Right forelimb (tissue), 1 donor: ENCODE measurements around the gene TERT.
A peak's percentile ranks its signal among the peaks of the same experiment; 100 is the strongest.

ENCODE experiments used
- DNase-seq: peaks from one replicate; pipeline ENCODE4 v3.0.0-alpha.2; 2018

Gene TERT

GRCh38 chr5:1318659-1319251 is 23.9 kb upstream of the TERT start:
- DNase-seq = peak; percentile 31

- DNase-seq = peak; percentile 37
Measured at GRCh38 chr5:1317921-1318565, 23.2 kb upstream of the TERT start.

DNA sequence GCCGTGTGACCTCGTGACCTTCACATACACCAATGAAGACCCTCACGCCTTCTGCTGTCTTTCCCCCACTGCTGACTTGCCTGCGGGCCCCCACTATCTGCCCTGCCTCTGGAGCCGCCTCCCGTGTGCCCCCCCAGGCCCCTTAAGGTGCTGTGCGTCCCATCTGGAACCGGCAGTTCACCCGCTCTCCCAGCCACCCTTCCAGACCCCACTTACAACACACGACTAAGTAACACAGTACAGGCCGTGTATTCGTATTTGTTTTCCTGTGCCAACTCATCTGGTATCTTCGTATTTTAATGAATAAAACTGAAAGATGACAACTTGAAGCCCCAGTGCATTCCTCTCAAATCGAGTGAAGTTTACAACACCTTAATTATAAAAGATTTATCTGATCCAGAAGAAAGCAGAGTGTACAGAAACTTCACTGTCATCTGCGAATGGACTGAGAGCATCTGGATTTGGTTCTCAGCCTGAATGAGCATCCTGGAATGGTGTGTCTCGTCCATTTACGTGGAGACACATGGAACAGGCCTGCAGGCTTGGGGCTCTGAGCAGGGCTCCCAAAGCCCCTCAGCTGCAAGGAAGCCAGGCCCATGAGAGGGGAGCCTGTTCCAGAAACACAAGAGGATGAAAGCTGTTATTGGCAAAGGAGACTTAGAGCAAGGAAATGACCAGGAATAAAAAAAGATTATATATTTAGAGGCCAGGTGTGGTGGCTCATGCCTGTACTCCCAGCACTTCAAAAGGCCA is 21.9 kb upstream of the TERT start:
- peak; percentile 44 for DNase-seq

DNA sequence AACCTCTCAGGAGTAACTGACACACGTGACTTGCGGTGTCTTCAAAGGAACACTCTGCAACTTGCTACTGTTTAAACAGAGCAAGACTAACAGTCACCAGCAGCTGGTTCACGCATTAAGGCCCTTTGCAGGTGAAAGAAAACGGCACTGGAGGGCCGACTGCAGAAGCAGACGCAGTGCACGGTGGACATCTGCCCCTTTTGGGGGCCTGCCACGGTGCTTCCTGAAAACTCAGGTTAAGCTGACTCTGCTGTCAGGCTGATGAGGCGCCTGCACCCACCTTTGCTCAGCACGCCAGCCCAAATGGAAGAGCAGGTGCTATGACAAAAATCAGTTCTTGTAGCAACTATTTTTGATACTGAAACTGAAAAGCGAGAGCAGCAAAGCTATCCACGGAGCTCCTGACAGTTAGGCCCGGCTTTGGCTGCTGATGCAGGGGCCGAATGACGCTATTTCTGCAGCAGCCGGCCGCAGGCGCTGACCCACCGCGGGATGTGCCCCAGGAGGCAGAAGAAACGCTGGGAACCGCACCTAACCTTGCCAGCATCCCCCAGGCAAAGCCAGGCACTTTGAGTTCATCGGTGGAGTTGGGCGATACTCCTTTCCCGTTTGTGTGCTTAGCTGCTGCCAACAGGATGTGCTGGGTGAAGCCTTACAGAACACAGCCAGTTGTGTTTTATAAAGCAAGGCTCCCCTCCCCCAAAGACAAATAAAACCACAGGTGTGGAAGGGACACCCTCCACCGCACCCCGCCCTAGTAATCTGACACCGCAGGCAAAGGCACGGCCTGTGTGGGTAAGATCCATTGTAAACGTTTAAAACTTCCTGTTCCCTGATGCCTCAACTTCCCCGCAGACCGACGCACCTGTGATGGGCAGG is 21.1 kb upstream of the TERT start:
- peak; percentile 46 for DNase-seq

- DNase-seq = no peak
Measured at GRCh38 chr5:1315018-1315708, 20.3 kb upstream of the TERT start.

DNA sequence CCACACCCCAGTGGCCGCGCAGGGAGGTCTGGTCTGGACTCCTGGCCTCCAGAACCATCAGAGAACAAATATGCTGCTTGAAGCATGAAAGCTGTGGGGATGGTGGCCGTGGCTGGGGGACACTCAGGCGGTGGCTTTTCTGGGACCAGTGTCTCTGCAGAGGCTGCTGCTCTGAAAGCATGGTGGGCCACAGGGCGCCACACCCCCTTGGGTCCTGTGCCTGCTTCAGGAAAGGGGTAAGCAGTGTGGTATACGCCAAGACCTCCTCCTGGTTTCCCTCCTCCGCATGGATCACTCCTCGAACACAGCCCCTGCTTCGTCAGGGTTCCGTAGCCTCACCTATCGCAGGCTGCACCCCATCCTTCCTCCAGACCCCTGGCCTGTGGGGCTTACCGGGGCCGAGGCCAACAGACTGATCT is 19.7 kb upstream of the TERT start:
- DNase-seq = no peak

GRCh38 chr5:1312993-1313833 is 18.3 kb upstream of the TERT start:
- peak; percentile 28 for DNase-seq

GRCh38 chr5:1312206-1312605 is 17.3 kb upstream of the TERT start:
- no peak for DNase-seq

DNA sequence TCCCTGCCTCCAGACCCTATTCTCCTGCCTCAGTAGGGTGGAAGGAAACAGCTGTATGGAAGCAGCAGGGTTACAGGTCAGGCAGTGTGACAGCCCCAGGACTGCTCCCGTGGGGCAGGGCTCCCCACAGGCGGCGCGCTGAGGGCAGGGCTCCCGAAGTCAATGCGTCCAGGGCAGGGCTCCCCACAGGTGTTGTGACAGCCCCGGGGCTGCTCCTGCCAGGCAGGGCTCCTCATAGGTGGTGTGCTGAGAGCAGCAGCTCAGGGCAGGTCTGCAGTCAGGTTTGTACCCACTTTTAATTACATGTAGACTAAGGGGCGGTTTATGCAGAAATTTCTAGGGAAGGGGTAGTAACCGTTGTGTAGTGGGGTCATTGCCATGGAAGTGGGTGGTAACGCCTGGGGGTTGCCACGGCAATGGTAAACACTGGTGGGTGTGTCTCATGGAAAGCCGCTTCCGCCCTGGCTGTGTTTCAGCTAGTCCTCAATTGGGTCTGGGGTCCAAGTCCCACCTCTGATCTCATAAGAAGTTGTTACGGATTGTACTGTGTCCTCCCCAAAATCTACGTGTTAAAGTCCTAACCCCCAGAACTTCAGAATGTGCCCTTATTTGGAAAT is 16.7 kb upstream of the TERT start:
- no peak for DNase-seq

DNA sequence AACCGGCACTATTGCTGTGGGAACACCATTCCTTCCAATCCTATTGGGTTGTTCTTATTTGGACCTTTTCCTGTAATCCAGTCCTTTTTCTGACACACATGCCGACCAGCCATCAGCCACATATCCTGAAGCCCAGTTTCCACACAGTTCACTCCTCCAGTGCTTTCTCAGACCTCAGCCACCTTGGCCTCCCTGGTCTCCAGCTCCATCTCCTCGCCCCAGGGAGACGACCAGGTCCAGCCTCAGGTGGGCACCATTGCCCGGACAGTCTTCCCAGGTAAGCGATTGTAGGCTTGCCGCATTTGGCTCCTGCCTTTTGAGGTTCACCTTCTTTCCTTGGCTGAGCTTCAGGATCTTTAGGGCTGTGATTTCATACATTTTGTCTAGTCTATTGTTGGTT is 15.2 kb upstream of the TERT start:
- no peak for DNase-seq

DNA sequence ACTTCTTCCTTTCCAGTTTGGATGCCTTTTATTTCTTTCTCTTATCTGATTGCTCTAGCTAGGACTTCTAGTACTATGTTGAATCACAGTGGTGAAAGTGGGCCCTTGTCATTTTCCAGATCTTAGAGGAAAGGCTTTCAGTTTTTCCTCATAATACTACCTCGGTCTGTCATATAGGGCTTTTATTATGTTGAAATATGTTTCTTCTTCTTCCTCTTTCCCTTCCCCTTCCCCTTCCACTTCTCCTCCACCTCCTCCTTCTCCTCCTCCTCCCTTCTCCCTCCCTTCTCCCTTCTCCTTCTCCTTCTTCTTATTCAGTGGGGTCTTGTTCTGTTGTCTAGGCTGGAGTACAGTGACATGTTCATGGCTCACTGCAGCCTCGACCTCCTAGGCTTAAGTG is 9.2 kb upstream of the TERT start:
- no peak for DNase-seq

DNA sequence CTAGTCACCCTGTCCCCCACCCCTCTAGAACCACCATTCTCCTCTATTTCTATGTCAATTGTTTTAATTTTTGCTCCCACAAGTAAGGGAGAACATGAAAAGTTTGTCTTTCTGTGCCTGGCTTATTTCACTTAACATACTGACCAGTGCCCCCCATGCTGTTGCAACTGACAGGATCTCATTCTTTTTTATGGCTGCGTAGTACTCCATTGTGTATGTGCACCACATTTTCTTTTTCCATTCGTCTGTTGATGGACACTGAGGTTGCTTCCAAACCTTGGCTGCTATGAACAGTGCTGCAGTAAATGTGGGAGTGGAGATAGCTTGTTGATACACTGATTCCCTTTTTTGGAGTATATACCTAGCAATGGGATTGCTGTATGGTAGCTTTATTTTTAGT is 7.4 kb upstream of the TERT start:
- no peak for DNase-seq

DNA sequence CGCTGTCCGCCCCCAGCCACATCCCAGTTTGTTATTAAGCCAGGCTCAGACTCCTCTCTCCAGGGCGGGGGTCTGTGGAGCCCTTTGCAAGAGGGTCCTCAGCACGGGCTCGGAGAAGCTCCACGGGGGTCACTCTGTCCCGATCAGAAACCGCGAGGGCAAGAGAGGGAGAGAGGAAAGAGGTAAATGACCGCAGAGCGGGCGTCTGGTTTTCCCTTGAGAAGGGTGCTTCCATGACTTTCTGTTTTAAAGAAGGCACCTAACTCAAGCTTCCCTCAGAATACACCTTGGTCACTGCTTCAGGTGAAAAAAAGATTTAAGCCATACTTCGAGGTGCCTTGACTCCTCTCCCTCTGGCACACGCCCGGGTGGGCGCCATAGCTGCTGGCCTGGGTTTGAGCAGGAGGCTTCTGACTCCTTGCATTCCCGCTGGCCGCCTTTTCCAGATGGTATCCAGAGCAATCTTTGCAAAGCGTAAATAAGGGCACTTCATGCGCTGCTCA is 5.8 kb upstream of the TERT start:
- peak; percentile 9 for DNase-seq

- no peak for DNase-seq
Measured at GRCh38 chr5:1299961-1300360, 5.1 kb upstream of the TERT start.

DNA sequence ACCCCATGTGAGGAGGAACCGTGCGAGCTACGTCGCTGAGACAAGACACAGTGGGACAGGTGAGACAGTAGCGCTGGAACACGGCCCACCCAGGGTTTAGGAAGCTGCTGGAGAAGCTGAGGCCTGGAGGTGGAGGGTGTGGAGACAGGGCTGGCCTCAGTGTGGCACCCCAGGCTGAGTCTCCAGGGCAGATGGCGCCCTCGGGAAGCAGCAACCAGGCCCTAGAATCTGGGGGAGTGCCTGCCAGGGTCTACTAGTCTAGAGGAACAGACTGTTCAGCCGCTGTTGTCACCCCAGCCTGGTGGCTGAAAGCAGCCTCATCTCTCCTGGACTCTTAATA is 4.6 kb upstream of the TERT start:
- no peak for DNase-seq

- no peak for DNase-seq
Measured at GRCh38 chr5:1298723-1299510, 4.0 kb upstream of the TERT start.

DNA sequence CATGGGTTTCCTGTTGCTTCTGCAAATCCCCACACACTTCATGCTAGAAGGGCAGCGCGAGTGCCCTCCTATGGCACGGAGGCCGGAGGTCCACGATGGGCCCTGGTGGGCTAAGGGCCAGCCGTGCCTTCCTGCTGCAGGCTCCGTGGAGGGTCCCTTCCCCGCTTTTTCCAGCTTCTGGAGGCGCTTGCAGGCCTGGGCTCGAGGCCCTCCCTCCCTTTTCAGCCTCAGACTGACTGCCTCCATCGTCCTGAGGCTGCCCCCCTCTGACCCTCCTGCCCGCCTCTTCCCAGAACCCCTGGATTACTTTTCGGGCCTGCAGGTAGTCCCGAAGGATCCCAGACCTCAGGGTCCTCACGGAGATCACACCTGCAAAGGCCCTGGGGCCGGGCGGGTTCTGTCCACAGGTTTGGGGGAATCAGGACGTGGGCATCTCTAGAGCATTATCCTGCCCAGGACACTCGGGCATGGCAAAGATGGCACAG is 3.2 kb upstream of the TERT start:
- no peak for DNase-seq

GRCh38 chr5:1297243-1297642 is 2.4 kb upstream of the TERT start:
- no peak for DNase-seq

DNA sequence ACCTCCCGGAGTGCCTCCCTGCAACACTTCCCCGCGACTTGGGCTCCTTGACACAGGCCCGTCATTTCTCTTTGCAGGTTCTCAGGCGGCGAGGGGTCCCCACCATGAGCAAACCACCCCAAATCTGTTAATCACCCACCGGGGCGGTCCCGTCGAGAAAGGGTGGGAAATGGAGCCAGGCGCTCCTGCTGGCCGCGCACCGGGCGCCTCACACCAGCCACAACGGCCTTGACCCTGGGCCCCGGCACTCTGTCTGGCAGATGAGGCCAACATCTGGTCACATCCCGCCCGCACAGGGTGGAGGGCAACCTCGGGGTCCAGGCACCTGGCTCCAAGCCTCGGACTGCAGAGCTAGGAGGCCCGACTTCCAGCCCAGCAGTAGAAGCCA is 776 bp upstream of the TERT start:
- no peak for DNase-seq

DNA sequence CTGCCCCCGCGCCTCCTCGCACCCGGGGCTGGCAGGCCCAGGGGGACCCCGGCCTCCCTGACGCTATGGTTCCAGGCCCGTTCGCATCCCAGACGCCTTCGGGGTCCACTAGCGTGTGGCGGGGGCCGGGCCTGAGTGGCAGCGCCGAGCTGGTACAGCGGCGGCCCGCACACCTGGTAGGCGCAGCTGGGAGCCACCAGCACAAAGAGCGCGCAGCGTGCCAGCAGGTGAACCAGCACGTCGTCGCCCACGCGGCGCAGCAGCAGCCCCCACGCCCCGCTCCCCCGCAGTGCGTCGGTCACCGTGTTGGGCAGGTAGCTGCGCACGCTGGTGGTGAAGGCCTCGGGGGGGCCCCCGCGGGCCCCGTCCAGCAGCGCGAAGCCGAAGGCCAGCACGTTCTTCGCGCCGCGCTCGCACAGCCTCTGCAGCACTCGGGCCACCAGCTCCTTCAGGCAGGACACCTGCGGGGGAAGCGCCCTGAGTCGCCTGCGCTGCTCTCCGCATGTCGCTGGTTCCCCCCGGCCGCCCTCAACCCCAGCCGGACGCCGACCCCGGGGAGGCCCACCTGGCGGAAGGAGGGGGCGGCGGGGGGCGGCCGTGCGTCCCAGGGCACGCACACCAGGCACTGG is 548 bp downstream of the TERT start:
- DNase-seq = no peak
